ENCODE results near the gene PKD1L1.

PKD1L1 gene

DNA sequence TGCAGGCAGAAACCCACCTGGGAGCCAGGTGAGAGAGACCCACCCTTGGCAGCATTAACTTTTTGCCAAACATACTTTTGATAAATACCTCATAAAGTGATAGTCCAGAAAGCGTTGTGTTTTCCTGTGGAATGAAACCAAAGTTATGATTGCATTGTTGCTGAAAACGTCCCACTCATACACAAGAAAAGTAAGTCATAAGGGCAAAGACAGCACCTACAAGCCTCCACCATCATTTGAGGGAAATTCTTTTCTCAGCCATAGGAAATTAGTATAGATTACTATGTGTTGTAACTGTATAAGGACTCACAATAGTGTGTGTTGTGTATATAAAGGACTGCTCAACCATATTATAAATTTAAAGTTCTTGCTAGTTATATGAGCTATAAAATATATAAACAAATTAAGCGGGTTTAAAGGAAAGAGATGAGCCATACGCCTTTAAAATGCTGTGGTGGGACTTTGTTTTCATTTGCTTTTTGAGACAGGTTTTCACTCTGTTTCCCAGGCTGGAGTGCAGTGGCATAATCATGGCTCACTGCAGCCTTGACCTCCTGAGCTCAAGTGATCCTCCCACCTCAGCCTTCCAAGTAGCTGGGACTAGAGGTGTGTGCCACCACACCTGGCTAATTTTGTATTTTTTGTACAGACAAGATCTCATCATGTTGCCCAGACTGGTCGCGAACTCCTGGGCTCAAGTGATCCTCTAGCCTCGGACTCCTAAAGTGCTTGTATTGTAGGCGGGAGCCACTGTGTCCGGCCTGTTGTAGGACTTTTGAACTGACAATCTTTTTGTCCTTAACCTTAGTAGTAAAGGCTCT lies 160.8 kb downstream of the PKD1L1 start:
- DNase-seq, result no peak

DNA sequence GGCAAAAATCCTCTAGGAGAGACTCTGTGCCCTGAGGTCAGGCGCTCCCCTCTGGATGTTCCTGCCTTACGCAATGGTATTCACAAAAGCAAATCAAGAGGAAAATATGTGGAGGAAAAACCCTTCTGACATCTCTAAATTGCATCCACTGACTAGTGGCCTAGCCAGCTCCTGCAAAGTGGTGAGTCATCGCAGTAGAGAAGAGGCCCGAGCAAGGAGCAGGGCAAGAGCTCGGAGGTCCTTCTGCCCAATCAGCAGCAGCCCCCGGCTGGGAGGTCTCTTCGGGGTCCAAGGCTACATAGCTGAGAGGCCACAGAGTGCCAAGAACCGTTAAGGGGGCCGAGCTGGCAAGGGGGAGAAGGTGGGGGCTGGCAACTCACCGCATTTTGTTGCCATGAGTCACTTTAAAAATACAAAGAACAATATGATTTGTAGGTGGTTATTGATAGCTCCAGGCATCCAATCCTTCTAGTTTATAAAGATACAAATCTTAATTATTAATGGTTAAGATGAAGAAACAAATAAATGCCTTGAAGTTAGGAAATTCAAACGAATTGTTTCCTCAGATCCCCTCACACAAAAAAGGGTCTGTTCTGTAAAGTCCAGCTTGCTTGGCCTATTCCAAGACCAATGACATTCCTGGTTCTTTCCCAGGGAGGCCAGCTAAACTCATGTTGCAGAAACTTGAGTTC lies 161.6 kb downstream of the PKD1L1 start:
- no peak for DNase-seq

DNA sequence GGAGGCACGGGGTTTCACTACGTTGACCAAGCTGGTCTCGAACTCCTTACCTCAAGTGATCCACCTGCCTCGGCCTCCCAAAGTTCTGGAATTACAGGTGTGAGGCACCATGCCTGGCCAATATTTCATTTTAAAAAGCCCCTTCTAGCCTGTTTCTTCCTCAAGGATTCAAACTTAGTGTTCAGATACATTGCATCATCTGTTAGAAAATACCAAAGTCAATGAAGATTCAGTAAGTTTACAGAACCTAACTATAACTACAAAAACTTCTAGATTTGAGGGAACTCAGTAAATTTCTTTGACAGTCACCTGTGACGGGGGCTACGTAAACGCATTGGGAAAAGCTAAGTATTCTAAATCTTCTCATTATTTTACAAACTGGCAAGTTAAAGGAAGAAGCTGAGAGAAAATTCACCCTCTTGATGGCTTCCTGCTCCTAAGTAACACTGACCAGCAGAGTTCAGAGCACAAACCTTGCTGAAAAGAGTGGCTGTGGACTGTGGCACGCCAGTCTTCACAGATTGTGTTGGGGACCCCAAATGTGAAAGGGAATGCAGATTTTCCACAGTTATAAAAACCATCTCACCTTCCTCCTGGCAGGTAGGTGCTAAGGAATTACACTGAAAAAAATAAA lies 162.2 kb downstream of the PKD1L1 start:
- DNase-seq, result no peak

- DNase-seq, result no peak
These were observed 164.6 kb downstream of the PKD1L1 start for GRCh38 chr7:47783456-47784223.

- DNase-seq, result no peak
These were observed 165.5 kb downstream of the PKD1L1 start for GRCh38 chr7:47782792-47783191.

DNA sequence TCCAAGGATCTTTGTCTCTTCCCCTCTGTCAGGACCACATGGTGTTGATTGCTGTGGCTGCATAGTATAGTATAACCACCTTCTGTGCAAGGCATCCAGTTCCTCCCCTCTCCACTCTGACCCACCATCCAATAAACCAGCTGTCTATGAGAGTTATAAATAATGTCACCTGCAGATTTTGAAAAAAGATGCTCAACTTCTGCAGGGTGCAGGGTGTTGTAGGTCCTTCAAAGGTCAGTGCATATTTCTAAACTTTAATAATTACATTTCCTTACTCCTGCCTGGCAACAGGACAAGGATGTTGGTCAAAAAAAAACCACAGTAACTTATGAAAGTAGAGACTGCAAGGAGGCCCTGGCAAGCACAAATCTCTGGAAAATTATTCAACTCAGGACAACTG lies 166.2 kb downstream of the PKD1L1 start:
- no peak for DNase-seq

DNA sequence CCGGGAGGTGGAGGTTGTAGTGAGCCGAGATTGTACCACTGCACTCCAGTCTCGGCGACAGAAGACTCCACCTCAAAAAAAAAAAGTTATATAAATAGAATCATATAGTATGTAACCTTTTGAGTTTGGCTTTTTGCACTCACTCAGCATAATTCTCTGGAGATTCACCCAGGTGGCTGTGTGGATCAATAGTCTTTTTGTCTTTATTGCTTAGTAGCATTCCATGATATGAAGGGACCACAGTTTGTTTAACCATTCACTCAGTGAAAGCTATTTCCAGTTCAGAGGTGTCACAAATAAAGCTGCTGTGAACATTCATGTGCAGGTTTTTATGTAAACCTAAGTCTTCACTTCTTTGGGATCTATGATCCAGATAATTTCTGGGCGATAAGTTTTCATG lies 167.7 kb downstream of the PKD1L1 start:
- DNase-seq, result no peak

- DNase-seq, result no peak
These were observed 168.9 kb downstream of the PKD1L1 start for GRCh38 chr7:47779341-47779771.

DNA sequence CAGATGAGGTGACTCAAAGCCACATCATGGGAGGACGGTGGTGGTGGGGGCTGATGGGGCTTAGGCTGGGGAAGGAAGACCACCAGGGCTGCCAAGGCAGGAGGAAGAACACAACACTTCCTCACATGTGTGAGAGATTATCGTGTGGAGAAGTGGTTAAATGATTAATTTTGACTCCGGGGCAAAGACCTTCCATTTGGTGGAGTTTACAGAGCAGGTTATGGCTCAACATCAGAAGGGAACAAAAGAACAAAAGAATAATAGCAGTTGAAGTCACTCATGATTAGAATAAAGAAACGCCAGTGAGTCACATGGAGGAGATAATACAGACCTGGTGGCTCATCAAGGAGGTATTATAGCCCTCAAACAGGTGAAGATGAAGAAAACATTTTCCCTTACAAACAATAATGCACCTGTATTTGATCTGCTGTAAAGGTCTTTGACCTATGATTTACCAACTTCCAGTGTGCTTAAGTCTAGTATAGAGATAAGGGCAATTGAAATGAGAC lies 170.1 kb downstream of the PKD1L1 start:
- no peak for DNase-seq

DNA sequence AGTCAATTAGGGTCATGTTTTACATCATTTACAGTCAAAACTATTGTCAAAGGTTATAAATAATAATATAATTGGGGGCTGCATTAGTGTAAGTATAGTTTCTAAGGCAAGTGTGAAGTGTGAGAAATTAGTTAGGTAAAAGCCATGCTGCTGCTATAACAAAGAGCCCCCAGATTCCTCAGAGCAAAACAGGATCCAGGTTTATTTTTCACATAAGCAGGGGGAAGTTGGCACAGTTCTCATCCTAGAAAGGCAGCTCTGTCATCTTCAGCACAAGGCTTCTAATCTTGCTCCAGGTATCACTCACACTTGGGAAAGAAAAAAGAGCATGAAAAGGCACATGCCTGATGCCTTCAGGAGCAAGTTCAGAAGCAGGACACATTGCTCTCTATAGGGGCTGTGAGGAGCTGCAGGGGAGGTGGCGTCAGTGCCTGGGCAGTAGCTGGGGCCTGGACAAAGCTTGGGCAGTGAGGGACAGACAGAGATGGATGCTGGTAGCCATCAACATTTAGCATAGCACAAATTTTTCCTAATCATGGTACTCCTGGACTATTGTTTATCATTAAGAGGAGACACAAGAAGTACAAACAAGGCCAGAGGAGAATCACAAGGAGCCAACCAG lies 170.6 kb downstream of the PKD1L1 start:
- DNase-seq, result no peak

GRCh38 chr7:47776335-47776734 lies 171.9 kb downstream of the PKD1L1 start:
- DNase-seq, result no peak

DNA sequence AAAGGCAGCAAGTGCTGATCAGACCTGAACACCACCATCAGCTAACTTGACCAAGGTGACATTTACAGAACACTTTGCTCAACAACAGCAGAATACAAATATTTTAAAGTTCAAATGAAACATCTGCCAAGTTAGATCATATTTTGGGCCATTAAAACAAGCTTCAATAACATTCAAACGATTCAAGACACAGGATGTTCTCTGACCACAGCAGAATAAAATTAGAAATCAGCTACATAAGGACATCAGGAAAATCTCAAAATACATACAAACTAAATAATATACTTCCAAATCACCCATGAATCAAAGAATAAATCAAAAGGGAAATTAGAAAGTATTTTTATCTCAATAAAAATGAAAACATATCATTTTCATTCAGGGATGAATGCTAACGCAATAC lies 173.0 kb downstream of the PKD1L1 start:
- DNase-seq, result no peak

- DNase-seq, result no peak
These were observed 175.8 kb downstream of the PKD1L1 start for GRCh38 chr7:47772492-47772891.

GRCh38 chr7:47771990-47772360 lies 176.3 kb downstream of the PKD1L1 start:
- no peak for DNase-seq

DNA sequence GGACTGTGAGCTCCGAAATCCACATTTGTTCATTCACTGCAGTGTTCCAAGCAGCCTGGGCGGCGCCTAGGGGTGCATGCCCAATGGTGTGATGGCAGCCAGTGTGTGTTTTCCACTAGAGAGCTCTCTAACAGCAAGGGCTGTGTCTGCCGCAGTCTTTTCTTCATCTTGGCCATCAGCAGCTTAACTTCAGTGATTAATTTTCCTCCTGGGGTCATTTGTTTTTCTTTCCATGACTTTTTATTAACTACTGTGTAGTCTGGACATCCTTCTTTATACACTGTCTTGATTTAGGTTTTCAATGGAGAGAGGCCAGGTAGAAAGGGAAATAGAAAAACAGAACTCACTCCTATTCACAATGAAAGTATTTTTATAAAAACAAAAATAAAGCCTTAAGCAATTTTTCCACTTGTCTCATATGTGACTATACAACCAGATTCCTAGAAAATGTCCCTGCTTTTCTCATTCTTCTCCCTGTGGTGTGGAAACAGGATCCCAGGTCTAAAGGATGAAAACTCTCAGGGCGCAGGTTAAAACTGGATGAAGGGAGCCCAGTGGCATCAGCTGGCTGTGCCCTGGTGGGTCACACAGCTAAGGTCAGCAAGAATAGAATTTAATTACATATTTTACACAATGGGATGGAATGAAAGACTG lies 176.8 kb downstream of the PKD1L1 start:
- no peak for DNase-seq

- DNase-seq, result no peak
These were observed 182.1 kb downstream of the PKD1L1 start for GRCh38 chr7:47766126-47766525.

DNA sequence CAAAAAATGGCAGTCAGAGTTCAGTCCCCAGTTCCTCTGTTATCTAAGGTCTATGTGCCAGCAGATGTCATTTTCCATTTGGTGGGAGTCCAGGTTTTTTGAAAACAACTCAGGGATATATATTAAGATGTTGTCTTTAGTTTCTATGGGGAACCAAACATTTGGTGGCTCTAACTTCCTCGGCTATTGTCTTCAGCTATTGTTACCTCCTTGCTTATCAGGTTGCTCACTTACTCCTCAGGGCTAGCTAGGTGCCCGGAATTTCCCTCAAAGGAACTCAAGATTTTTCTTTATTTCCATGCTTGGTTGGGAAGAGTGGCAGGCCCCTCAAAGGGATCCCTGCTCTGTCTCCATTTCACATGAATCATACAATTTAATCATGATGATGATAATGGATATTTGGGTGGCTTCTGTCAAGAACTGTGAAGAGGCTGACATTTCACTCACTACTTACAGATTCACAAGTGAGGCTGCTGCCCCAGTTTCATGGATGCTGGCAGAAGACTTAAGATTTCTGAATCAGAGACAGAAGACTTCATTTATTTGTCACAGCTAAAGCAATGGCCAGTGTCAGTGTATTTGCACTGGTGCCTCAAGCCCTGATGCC lies 182.8 kb downstream of the PKD1L1 start:
- no peak for DNase-seq

- no peak for DNase-seq
These were observed 183.5 kb downstream of the PKD1L1 start for GRCh38 chr7:47764746-47765145.

DNA sequence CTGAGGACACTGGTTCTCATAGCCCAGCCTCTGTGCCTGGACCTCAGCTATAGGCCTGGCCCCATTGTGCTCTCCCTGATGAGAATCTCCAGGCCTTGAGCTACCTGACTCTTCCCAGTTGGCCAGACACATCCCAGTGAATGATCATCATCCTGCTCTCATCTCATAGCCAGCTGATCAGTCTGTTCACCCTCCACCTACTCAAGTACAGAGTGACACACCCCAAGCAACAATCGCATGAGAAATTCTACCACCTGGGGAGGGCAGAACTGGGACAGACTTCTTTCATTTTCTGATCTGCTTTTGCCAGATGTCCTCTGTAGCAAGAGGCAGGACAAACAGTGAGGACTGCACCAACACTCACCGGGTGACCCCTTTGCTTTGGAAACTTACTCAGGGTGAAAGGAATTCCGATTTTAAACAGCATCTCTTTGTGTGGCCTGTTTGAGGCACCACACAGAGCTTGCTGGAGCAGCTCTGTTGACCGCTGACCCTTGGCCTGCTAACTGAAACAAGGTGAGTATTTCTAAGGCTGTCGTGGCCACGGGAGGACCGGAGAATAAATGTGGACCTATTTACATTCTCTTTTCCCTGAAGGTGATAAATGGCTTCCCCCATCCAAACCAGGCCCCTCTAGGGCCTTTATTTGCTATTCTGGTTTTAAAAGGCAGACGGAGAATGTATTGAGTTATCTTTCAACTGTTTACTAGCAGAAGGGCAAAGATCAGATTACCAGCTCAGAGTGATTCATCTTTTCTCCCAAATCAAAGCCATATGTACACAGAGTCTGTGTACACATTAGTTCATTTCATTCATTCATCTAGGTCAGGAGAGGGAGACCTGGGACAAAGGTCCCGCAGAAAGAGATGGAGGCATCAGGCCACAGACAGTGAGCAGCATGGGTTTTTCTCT lies 184.9 kb downstream of the PKD1L1 start:
- DNase-seq, result no peak

- no peak for DNase-seq
These were observed 185.6 kb downstream of the PKD1L1 start for GRCh38 chr7:47762746-47763062.

- DNase-seq, result no peak
These were observed 186.1 kb downstream of the PKD1L1 start for GRCh38 chr7:47762207-47762606.

All from activated CD4-positive, CD25-positive, alpha-beta regulatory T cell (primary cell).